ENCODE data around the gene BICD1. TPM values are rescaled to one million over a fixed set of nuclear protein-coding genes. Genes with fewer than 3 reads are reported as not detected.

The BICD1 gene
- total and polyA plus RNA-seq, 2 donors (not counting 1 experiment from before 2014, with no cell fraction given): 15.2 to 93.5 TPM

DNA sequence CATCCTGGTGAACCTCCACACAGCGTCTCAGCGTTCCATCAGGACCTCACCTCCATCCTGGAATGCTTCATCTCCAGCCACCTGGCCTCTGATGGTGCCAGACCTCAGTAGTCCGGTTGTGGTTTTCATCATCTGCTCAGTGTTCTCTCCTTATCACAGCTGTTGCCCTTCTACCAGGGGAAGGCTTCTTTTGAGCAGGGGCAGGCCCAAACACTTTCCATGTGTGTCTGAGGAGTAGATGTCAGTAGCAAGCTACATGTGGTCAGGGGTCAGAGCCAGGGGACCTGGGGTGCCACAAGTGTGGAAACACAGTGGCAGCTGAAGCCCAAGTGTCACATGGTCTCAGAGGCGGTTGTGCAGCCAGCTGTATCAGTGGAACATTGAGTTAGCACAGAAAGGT, 262.6 kb downstream of the BICD1 start:
- ChIA-PET POLR2A (interaction anchor here (0.7 kb wide), 1 partner anchor 711 kb away, joined by 3 read pairs; no protein-coding TSS in a partner anchor), CTCF (interaction anchor here (0.5 kb wide), 1 partner anchor 1073 kb away, joined by 3 read pairs; no protein-coding TSS in a partner anchor)
- TF ChIP-seq, protein P1, sequence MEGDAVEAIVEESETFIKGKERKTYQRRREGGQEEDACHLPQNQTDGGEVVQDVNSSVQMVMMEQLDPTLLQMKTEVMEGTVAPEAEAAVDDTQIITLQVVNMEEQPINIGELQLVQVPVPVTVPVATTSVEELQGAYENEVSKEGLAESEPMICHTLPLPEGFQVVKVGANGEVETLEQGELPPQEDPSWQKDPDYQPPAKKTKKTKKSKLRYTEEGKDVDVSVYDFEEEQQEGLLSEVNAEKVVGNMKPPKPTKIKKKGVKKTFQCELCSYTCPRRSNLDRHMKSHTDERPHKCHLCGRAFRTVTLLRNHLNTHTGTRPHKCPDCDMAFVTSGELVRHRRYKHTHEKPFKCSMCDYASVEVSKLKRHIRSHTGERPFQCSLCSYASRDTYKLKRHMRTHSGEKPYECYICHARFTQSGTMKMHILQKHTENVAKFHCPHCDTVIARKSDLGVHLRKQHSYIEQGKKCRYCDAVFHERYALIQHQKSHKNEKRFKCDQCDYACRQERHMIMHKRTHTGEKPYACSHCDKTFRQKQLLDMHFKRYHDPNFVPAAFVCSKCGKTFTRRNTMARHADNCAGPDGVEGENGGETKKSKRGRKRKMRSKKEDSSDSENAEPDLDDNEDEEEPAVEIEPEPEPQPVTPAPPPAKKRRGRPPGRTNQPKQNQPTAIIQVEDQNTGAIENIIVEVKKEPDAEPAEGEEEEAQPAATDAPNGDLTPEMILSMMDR (IDR thresholded peaks at IDR 0.05): no peak
- no peak for TF ChIP-seq EZH2 (IDR thresholded peaks at IDR 0.05; ENCODE audit: borderline replicate concordance, insufficient read depth, low read depth, low read length, poor library complexity, severe bottlenecking)
- H2AFZ ChIP-seq (ENCODE audit: insufficient read depth, low read depth, low read length, poor library complexity, severe bottlenecking): no peak overlapping the region
- H3K9ac ChIP-seq (ENCODE audit: low read length): no peak overlapping the region
- H3K4me3 ChIP-seq (ENCODE audit: control extremely low read depth in 1 of 5, extremely low read depth in 1 of 5, insufficient read depth in 1 of 5, low read depth in 2 of 5, low read length in 4 of 5): no peak overlapping the region
- 80% methylated on average over 3 of the region's 4 CpGs for WGBS (ENCODE audit: insufficient coverage)
- no peaks in the 10 kb centered on the region for H3K27me3 Mint-ChIP-seq
- H3K4me2 ChIP-seq (replicated peaks; ENCODE audit: low read depth, low read length, poor library complexity, severe bottlenecking): no peak overlapping the region
- H3K4me3 Mint-ChIP-seq: no peak overlapping the region
- H3K79me2 ChIP-seq (ENCODE audit: control insufficient read depth, insufficient read depth, low read length): no peaks in the 10 kb centered on the region
- ATAC-seq (ENCODE audit: low read depth) (no peak), DNase-seq (no peak)
- H3K27me3 ChIP-seq (replicated peaks in 1 of 4; ENCODE audit: control extremely low read depth in 1 of 4, control insufficient read depth in 3 of 4, insufficient read depth in 4 of 4, low read length in 3 of 4): no peaks in the 10 kb centered on the region
- no peaks in the 10 kb centered on the region for H4K20me1 ChIP-seq (ENCODE audit: control insufficient read depth, insufficient read depth, low read length, poor library complexity, severe bottlenecking)
- no peak overlapping the region for H3K27ac Mint-ChIP-seq
- H3K27ac ChIP-seq (ENCODE audit: low read length in 2 of 2): no peak overlapping the region
- H3K4me1 ChIP-seq (ENCODE audit: control insufficient read depth in 2 of 2, insufficient read depth in 2 of 2, low read length in 2 of 2): no peaks in the 10 kb centered on the region
- H3K36me3 ChIP-seq (replicated peaks in 1 of 2; ENCODE audit: control extremely low read depth in 1 of 2, control insufficient read depth in 1 of 2, extremely low read depth in 1 of 2, insufficient read depth in 2 of 2, low read length in 1 of 2): no peaks in the 10 kb centered on the region
- no peaks in the 10 kb centered on the region for H3K4me1 Mint-ChIP-seq
- no peaks in the 10 kb centered on the region for H3K9me3 Mint-ChIP-seq (ENCODE audit: insufficient read depth)
- no peaks in the 10 kb centered on the region for H3K9me3 ChIP-seq (ENCODE audit: control extremely low read depth in 1 of 3, control insufficient read depth in 2 of 3, insufficient read depth in 1 of 3, low read length in 2 of 3)
- intact Hi-C loops (cut with micrococcal nuclease): loop anchor here (5.0 to 10.0 kb wide), 3 partner anchors 306 to 1848 kb away; partner anchors contain the start of genes DNM1L and YARS2

DNA sequence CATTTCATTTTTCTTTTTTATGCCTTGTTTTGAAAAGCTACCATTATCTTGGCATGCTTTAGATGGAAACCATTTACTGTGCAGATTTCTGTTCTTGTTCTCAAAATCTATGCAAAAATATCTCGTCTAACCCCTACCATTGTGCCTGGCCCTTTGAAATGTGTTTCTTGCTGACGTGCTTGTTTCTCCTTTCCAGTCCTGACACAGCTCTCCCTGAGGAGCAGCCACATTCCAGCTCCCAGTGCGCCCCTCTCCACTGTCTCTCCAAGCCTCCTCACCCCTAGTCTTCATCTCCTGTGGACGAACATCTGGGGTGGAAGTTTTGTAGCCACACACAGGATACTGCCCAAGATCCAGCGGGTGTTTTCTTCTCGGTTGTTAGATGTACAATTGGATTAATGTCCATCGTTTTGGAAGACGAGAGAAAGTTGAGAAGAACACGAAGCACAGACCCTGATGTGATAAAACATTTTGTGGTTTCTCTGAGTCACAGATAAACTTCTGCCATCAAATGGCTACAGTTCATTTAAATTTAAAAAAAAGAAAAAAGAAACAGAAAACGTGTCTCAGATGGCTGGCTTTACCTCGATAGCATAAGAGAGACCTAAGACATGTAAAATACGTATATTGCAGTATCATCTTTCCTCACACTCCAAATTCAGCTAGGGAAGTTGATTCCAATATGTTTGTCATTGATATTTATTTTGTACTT, 270.9 kb downstream of the BICD1 start:
- H3K79me2 ChIP-seq (ENCODE audit: control insufficient read depth, insufficient read depth, low read length): no peaks in the 10 kb centered on the region
- H4K20me1 ChIP-seq (ENCODE audit: control insufficient read depth, insufficient read depth, low read length, poor library complexity, severe bottlenecking): no peaks in the 10 kb centered on the region
- no peak overlapping the region for H3K9ac ChIP-seq (ENCODE audit: low read length)
- Mint-ChIP-seq H3K4me3 (no peak overlapping the region), H3K9me3 (ENCODE audit: insufficient read depth) (no peaks in the 10 kb centered on the region), H3K27me3 (no peaks in the 10 kb centered on the region), H3K27ac (no peak overlapping the region), H3K4me1 (no peaks in the 10 kb centered on the region)
- no peak overlapping the region for H3K27ac ChIP-seq (ENCODE audit: low read length in 2 of 2)
- ChIA-PET POLR2A (no interaction called here), CTCF (interaction anchor here (0.6 kb wide), 1 partner anchor 366 kb away, joined by 4 read pairs; no protein-coding TSS in a partner anchor)
- no peaks in the 10 kb centered on the region for H3K36me3 ChIP-seq (replicated peaks in 1 of 2; ENCODE audit: control extremely low read depth in 1 of 2, control insufficient read depth in 1 of 2, extremely low read depth in 1 of 2, insufficient read depth in 2 of 2, low read length in 1 of 2)
- WGBS (ENCODE audit: insufficient coverage): 93% methylated on average over 5 of the region's 12 CpGs
- no peaks in the 10 kb centered on the region for H3K27me3 ChIP-seq (replicated peaks in 1 of 4; ENCODE audit: control extremely low read depth in 1 of 4, control insufficient read depth in 3 of 4, insufficient read depth in 4 of 4, low read length in 3 of 4)
- DNase-seq (no peak), ATAC-seq (ENCODE audit: low read depth) (no peak)
- no peaks in the 10 kb centered on the region for H3K9me3 ChIP-seq (ENCODE audit: control extremely low read depth in 1 of 3, control insufficient read depth in 2 of 3, insufficient read depth in 1 of 3, low read length in 2 of 3)
- H3K4me1 ChIP-seq (ENCODE audit: control insufficient read depth in 2 of 2, insufficient read depth in 2 of 2, low read length in 2 of 2): no peaks in the 10 kb centered on the region
- no peak overlapping the region for H3K4me3 ChIP-seq (ENCODE audit: control extremely low read depth in 1 of 5, extremely low read depth in 1 of 5, insufficient read depth in 1 of 5, low read depth in 2 of 5, low read length in 4 of 5)
- no peak overlapping the region for H2AFZ ChIP-seq (ENCODE audit: insufficient read depth, low read depth, low read length, poor library complexity, severe bottlenecking)
- TF ChIP-seq EZH2 (IDR thresholded peaks at IDR 0.05; ENCODE audit: borderline replicate concordance, insufficient read depth, low read depth, low read length, poor library complexity, severe bottlenecking): no peak
- TF ChIP-seq, protein P1 (IDR thresholded peaks at IDR 0.05): no peak
- H3K4me2 ChIP-seq (replicated peaks; ENCODE audit: low read depth, low read length, poor library complexity, severe bottlenecking): no peak overlapping the region
- intact Hi-C loops (cut with micrococcal nuclease): no loop called here
